AG04450 (cell line): ENCODE measurements around the gene GNPTG. TPM values are rescaled to one million over a fixed set of nuclear protein-coding genes. Genes with fewer than 3 reads are reported as not detected.
A peak's percentile ranks its signal among the peaks of the same experiment; 100 is the strongest.
"Not testable (repeated sequence)": the region's sequence is repeated elsewhere in the genome, so short reads cannot be mapped to it uniquely, and the experiment has no call there.

Source experiments
- CTCF ChIA-PET: fragments of 300-600, 350-600 bp; formaldehyde crosslinking; extraction: SDS; loops from one replicate; lab custom pipeline; 2022; ENCODE audit warnings: antibody characterized with exemption, inconsistent platforms; lab: Charles Lee
- POLR2A ChIA-PET: fragments of 350-600 bp; formaldehyde crosslinking; extraction: SDS; loops from one replicate; lab custom pipeline; 2021; ENCODE audit warnings: antibody characterized with exemption, inconsistent platforms; lab: Yijun Ruan, JAX
- DNase-seq: peaks from one replicate; pipeline ENCODE4 v3.0.0-alpha.2; 2011; ENCODE audit warnings: low read depth, low spot score
- H3K27ac ChIP-seq: one replicate; pipeline ENCODE4 v1.5.1; 2012; ENCODE audit warnings: low read depth, low read length, control low read depth
- H3K27me3 ChIP-seq: one replicate; pipeline ENCODE4 v1.6.0; 2012; ENCODE audit warnings: low read length; ENCODE audit not compliant: control insufficient read depth, insufficient read depth
- H3K4me3 ChIP-seq: 2 replicates; pipeline ENCODE4 v1.5.1; 2011; ENCODE audit warnings: mild to moderate bottlenecking, low read depth, low read length, control low read depth
- H3K9me3 ChIP-seq: 2 replicates; pipeline ENCODE4 v1.5.1; 2012; ENCODE audit warnings: low read length; ENCODE audit not compliant: control insufficient read depth, insufficient read depth
- CTCF ChIP-seq: IDR thresholded peaks from 2 replicates; pipeline ENCODE4 v1.5.1; 2011; ENCODE audit warnings: low read depth, low read length, control low read depth, inconsistent platforms
- polyA plus RNA-seq: library from polyadenylated mRNA; depleted of rRNA; stranded (reverse); fragments of >200 nt; gene quantifications from 2 replicates; pipeline ENCODE4 v1.2.3, GENCODE V29; 2011

The GNPTG gene
- polyA plus RNA-seq, 1 experiment: 40.5 TPM

- no peak for DNase-seq
- Histone ChIP-seq H3K27me3 (peaks cover 11% of the 10 kb centered on the region), H3K9me3 (peaks cover 8% of the 10 kb centered on the region), H3K4me3 (no peak overlapping the region), H3K27ac (no peak overlapping the region)
- no peak for TF ChIP-seq CTCF
- CTCF ChIA-PET: interaction anchor here (0.6 kb wide), 2 partner anchors 112 to 137 kb away, joined by 3 to 5 read pairs; no protein-coding TSS in a partner anchor
- POLR2A ChIA-PET: interaction anchor here (0.6 kb wide), 1 partner anchor 11 kb away, joined by 3 read pairs; no protein-coding TSS in a partner anchor
Observed at GRCh38 chr16:1326391-1326790, 25.3 kb upstream of the GNPTG start.

DNA sequence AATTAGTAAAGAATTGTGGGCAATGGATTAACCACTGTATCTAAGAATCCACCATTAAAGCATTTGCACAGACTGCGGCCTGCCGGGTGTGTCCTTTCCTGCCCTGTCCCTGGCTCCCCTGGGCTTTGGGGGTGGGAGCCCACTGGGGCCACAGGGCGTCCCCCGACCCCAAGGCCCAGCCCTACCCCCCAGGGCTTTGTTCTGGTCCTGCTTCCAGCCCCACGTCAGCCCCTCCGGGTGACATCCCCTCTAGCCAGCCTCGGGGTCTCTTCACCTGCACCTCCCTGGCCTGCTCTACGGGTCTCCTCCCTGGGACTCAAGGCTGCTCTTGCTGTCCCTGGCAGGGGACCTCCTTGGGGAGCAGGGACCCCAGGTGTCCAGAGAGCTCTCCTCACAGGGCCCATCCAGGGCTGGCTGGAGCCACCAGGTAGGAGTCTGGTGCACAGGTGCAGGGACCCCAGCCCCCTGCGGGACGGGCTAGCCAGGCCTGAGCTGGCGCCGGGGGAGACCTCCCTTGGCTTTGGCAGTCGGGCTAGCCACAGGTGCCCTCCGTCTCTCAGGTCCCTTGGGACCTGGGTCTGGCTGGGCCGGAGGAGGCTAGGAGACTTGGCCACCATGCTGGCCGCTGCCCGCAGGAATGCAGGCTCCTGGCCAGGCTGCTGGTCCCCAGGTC lies 24.6 kb upstream of the GNPTG start:
- no peak for TF ChIP-seq CTCF
- H3K27me3 ChIP-seq: peaks cover 17% of the 10 kb centered on the region
- no peak for DNase-seq
- no peak overlapping the region for H3K4me3 ChIP-seq
- ChIA-PET POLR2A (interaction anchor here (0.6 kb wide), 1 partner anchor 11 kb away, joined by 3 read pairs; no protein-coding TSS in a partner anchor), CTCF (interaction anchor here (0.6 kb wide), 2 partner anchors 111 to 137 kb away, joined by 3 to 5 read pairs; no protein-coding TSS in a partner anchor)
- H3K27ac ChIP-seq: no peak overlapping the region
- peaks cover 8% of the 10 kb centered on the region for H3K9me3 ChIP-seq

GRCh38 chr16:1327619-1327947 lies 24.1 kb upstream of the GNPTG start:
- ChIA-PET CTCF (no interaction called here), POLR2A (no interaction called here)
- DNase-seq: no peak
- peaks cover 22% of the 10 kb centered on the region for H3K27me3 ChIP-seq
- no peak for TF ChIP-seq CTCF
- H3K27ac ChIP-seq: no peak overlapping the region
- H3K9me3 ChIP-seq: peaks cover 8% of the 10 kb centered on the region
- no peak overlapping the region for H3K4me3 ChIP-seq

DNA sequence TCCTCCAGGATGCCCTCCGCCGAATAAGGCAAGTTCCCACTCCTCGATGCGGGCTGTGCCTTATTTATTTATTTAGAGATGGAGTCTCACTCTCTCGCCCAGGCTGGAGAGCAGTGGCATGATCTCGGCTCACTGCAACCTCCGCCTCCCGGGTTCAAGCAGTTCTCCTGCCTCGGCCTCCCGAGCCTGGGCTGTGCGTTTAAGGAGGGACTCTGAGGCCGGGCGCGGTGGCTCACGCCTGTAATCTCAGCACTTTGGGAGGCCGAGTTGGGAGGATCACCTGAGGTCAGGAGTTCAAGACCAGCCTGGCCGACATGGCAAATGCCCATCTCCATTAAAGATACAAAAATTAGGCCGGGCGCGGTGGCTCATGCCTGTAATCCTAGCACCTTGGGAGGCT lies 23.6 kb upstream of the GNPTG start:
- CTCF ChIA-PET, H3K9me3 ChIP-seq, H3K27ac ChIP-seq, POLR2A ChIA-PET, DNase-seq, H3K4me3 ChIP-seq: not testable (repeated sequence)
- peaks cover 28% of the 10 kb centered on the region for H3K27me3 ChIP-seq

DNA sequence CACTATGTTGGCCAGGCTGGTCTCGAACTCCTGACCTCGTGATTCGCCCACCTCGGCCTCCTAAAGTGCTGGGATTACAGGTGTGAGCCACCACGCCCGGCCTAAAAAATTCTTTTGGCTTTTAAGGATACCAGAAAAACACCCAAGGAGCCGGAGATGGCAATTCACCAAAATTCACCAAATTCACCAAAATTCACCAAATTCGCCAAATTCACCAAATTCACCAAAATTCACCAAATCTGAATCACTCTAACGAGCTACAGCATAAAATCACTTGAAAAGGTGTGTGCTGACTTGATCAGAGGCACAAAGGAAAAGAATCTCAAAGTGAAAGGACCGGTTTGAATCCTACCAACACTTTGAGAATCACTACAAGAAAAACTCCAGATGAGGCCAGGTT lies 22.8 kb upstream of the GNPTG start:
- H3K9me3 ChIP-seq, POLR2A ChIA-PET, H3K27ac ChIP-seq, DNase-seq, H3K4me3 ChIP-seq, CTCF ChIA-PET: not testable (repeated sequence)
- peaks cover 32% of the 10 kb centered on the region for H3K27me3 ChIP-seq

DNA sequence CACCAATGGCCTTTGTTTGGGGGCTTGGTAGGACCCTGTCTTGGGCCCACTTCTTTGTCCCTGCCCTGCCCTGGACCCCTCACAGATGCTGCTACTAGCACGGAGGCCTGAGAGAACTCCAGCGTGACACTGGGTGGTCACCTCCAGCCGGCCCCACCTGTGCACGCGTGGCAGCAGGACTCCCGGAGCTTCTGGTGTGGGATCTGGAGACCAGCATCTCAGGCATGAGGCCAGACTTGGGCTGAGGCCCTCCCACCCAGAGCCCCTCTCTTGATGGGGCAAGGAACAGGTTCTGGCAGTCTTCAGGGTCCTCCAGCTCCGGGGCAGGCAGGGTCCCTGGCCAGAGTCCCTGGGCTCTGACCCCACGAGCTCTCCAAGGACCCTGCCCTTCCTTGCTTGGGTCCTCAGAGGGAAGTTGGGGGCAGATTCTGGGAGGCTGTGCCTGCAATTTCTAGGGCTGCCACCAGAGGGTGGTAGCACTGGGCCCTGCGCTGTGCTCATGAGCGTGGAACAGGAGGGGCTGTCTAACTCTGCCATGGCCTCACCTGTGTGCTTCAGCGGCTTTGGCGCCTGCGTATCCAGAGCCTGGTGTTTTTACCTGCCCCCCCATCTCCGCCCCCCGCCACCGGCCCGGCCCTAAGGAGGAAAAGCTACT lies 21.3 kb upstream of the GNPTG start:
- ChIA-PET POLR2A (interaction anchor here (0.5 to 0.7 kb wide), 2 partner anchors 9 to 79 kb away, joined by 3 to 4 read pairs; no protein-coding TSS in a partner anchor), CTCF (interaction anchor here (0.5 to 0.7 kb wide), 6 partner anchors 10 to 1176 kb away, joined by 3 to 4 read pairs (median 4); no protein-coding TSS in a partner anchor)
- no peak overlapping the region for H3K27ac ChIP-seq
- H3K4me3 ChIP-seq: no peak overlapping the region
- no peak for DNase-seq
- H3K27me3 ChIP-seq: peaks cover 47% of the 10 kb centered on the region
- peaks cover 8% of the 10 kb centered on the region for H3K9me3 ChIP-seq
- TF ChIP-seq CTCF: peak; percentile 42
